HCT116 (cell line): Measurements from ENCODE around the gene POLR3A. TPM values are rescaled to one million over a fixed set of nuclear protein-coding genes. Genes with fewer than 3 reads are reported as not detected.

Experiments used
- ATAC-seq: fragments of 200-7000 bp; cut with Tn5 transposase; 2 replicates; pipeline ENCODE4 v1.9.1; 2020; ENCODE audit warnings: mild to moderate bottlenecking, moderate library complexity
- BruUV-seq: library from RNA; stranded (reverse); fragments of 400-500 nt; replicated peaks from 2 replicates; lab custom pipeline; 2021; lab: Mats Ljungman, UMichigan
- CTCF ChIA-PET: fragments of 300-600 bp; sonication (Branson Sonifier 250); formaldehyde crosslinking; loops from one replicate; lab custom pipeline; 2021; ENCODE audit warnings: antibody characterized with exemption; lab: Charles Lee
- POLR2A ChIA-PET: fragments of 300-600, 350-600 bp; sonication (Branson Sonifier 250); formaldehyde crosslinking; loops from one replicate; lab custom pipeline; 2021; ENCODE audit warnings: antibody characterized with exemption; lab: Charles Lee
- RAD21 ChIA-PET, 2 experiments: fragments of 300-600 bp; sonication (Branson Sonifier 250); formaldehyde crosslinking; loops; one replicate each; lab custom pipeline; 2023; ENCODE audit warnings: low total read pairs in 2 of 2; ENCODE audit not compliant: uncharacterized antibody in 2 of 2, unreplicated experiment in 2 of 2, low non-redundant PET in 1 of 2; lab: Charles Lee
- DNase-seq: peaks from one replicate; pipeline ENCODE4 v3.0.0-alpha.2; 2010; ENCODE audit warnings: low read depth, low spot score
- H2AFZ ChIP-seq: fragments of 200-600 bp; shearing (Covaris generic), sonication (generic); 2 replicates; pipeline ENCODE4 v1.6.1; 2017; ENCODE audit warnings: low read depth, mixed run types, mixed read lengths, antibody characterized with exemption, low read length; ENCODE audit not compliant: poor library complexity, severe bottlenecking
- H3K27ac ChIP-seq: 2 replicates; pipeline ENCODE4 v1.5.1; 2012; ENCODE audit warnings: low read depth, low read length
- H3K27me3 ChIP-seq: fragments of 200-600 bp; sonication (generic); 2 replicates; pipeline ENCODE4 v1.6.1; 2016; ENCODE audit warnings: mixed run types, low read length, mixed read lengths; ENCODE audit not compliant: insufficient read depth
- H3K36me3 ChIP-seq, 2 experiments: fragments of 200-500 bp in 1 of 2; fragments of 200-600 bp in 1 of 2; sonication (Bioruptor generic) in 1 of 2; sonication (generic) in 1 of 2; 2 replicates each; pipeline versions ENCODE4 v1.5.1 to v1.6.1; 2014 to 2016; ENCODE audit warnings: low read length in 2 of 2, inconsistent platforms in 1 of 2, mixed read lengths in 1 of 2, mixed run types in 1 of 2; ENCODE audit not compliant: insufficient read depth in 2 of 2, control insufficient read depth in 1 of 2
- H3K4me1 ChIP-seq, 2 experiments: fragments of 200-600 bp in 1 of 2; sonication (generic) in 1 of 2; 2 replicates each; pipeline versions ENCODE4 v1.5.1 to v1.6.1; 2012 to 2017; ENCODE audit warnings: low read length in 2 of 2, inconsistent platforms in 1 of 2, mild to moderate bottlenecking in 1 of 2, mixed read lengths in 1 of 2, mixed run types in 1 of 2, moderate library complexity in 1 of 2; ENCODE audit not compliant: insufficient read depth in 2 of 2, control insufficient read depth in 1 of 2
- H3K4me2 ChIP-seq: fragments of 200-600 bp; sonication (generic); 2 replicates; pipeline ENCODE4 v1.6.1; 2017; ENCODE audit warnings: mixed run types, low read length, mixed read lengths
- H3K4me3 ChIP-seq, 2 experiments: fragments of 200-600 bp in 1 of 2; sonication (generic) in 1 of 2; replicated peaks in 1 of 2; 2 replicates each; pipeline ENCODE4 v1.5.1; 2011 to 2016; ENCODE audit warnings: low read length in 2 of 2, control low read depth in 1 of 2, low read depth in 1 of 2, mild to moderate bottlenecking in 1 of 2, mixed read lengths in 1 of 2, mixed run types in 1 of 2
- H3K79me2 ChIP-seq: fragments of 200-600 bp; sonication (generic); 2 replicates; pipeline ENCODE4 v1.6.1; 2017; ENCODE audit warnings: mild to moderate bottlenecking, mixed run types, low read length, moderate library complexity, mixed read lengths; ENCODE audit not compliant: insufficient read depth
- H3K9ac ChIP-seq: fragments of 200-600 bp; sonication (generic); 2 replicates; pipeline ENCODE4 v1.6.1; 2016; ENCODE audit warnings: low read length, mixed read lengths
- H3K9me2 ChIP-seq: fragments of 200-600 bp; sonication (generic), shearing (Covaris generic); 2 replicates; pipeline ENCODE4 v1.6.1; 2017; ENCODE audit warnings: mixed run types, mild to moderate bottlenecking, moderate library complexity; ENCODE audit not compliant: insufficient read depth
- H3K9me3 ChIP-seq, 2 experiments: fragments of 200-500 bp in 1 of 2; fragments of 200-600 bp in 1 of 2; sonication (Bioruptor generic) in 1 of 2; sonication (generic) in 1 of 2; 2 replicates each; pipeline ENCODE4 v1.6.1; 2014 to 2017; ENCODE audit warnings: low read length in 2 of 2, mixed read lengths in 2 of 2, inconsistent platforms in 1 of 2, low read depth in 1 of 2, mild to moderate bottlenecking in 1 of 2, mixed run types in 1 of 2, moderate library complexity in 1 of 2; ENCODE audit not compliant: control insufficient read depth in 1 of 2, insufficient read depth in 1 of 2
- H4K20me1 ChIP-seq: fragments of 200-600 bp; sonication (generic), shearing (Covaris generic); 2 replicates; pipeline ENCODE4 v1.6.1; 2017; ENCODE audit warnings: mixed run types, mild to moderate bottlenecking, moderate library complexity; ENCODE audit not compliant: insufficient read depth
- EZH2phosphoT487 ChIP-seq: fragments of 200-600 bp; IDR thresholded peaks from 2 replicates; pipeline ENCODE4 v1.6.1; 2018; ENCODE audit warnings: antibody characterized with exemption, borderline replicate concordance
- REST ChIP-seq: IDR thresholded peaks from 2 replicates; pipeline ENCODE4 v1.6.1; 2012; ENCODE audit warnings: low read depth
- SP1 ChIP-seq: IDR thresholded peaks from 2 replicates; pipeline ENCODE4 v1.6.1; 2012; ENCODE audit warnings: low read depth
- intact Hi-C: fragments of 100-400 bp; cut with micrococcal nuclease; formaldehyde crosslinking; loops from 2 replicates; pipeline ENCODE4 v1.10.0; 2022
- total RNA-seq: library from RNA; stranded (reverse); gene quantifications from one replicate; pipeline ENCODE4 v1.2.1, GENCODE V29; 2021; ENCODE audit not compliant: unreplicated experiment
- TF ChIP-seq, protein P1 (sequence below): IDR thresholded peaks from 2 replicates; pipeline ENCODE4 v1.6.1; 2012
- TF ChIP-seq, protein P2 (sequence below), 3 experiments: fragments of 200-600 bp in 1 of 3; sonication (generic) in 1 of 3; IDR thresholded peaks in 2 of 3; conservative IDR thresholded peaks in 1 of 3; 2 replicates each; pipeline ENCODE4 v1.5.1; 2012 to 2017; ENCODE audit warnings: low read depth in 2 of 3, low read length in 2 of 3, antibody characterized with exemption in 1 of 3, borderline replicate concordance in 1 of 3, control low read depth in 1 of 3, mild to moderate bottlenecking in 1 of 3, mixed read lengths in 1 of 3, mixed run types in 1 of 3, moderate library complexity in 1 of 3; ENCODE audit not compliant: insufficient read depth in 1 of 3

POLR3A gene
- total RNA-seq, 1 experiment from 2014 or later = 26.6 TPM

- Histone ChIP-seq H3K9me2 (no peaks in the 10 kb centered on the region), H3K4me2 (no peak overlapping the region), H3K36me3 (0 out of 4 replicates have a peak, but pooled peaks cover 0 to 4% of the 10 kb centered on the region in 2 experiments), H3K9me3 (peaks cover 2% of the 10 kb centered on the region in 2 experiments; a peak in 1 of 4 replicates), H3K27ac (no peak overlapping the region), H3K27me3 (no peaks in the 10 kb centered on the region), H2AFZ (no peak overlapping the region), H3K4me3 (no peak overlapping the region), H3K4me1 (peaks cover 11 to 24% of the 10 kb centered on the region in 2 experiments; a peak in 3 of 4 replicates), H3K79me2 (no peaks in the 10 kb centered on the region), H3K9ac (no peak overlapping the region), H4K20me1 (no peaks in the 10 kb centered on the region)
- CTCF ChIA-PET = no interaction called here
- RAD21 ChIA-PET = no interaction called here
- BruUV-seq = no TSS peak
- intact Hi-C loops = no loop called here
- no peak for TF ChIP-seq SP1
- TF ChIP-seq, protein P1, sequence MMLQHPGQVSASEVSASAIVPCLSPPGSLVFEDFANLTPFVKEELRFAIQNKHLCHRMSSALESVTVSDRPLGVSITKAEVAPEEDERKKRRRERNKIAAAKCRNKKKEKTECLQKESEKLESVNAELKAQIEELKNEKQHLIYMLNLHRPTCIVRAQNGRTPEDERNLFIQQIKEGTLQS = no peak
- no peak for TF ChIP-seq REST
- POLR2A ChIA-PET = interaction anchor here (2.4 kb wide), 1 partner anchor 20 kb away, joined by 7 read pairs; no protein-coding TSS in a partner anchor
- no peak for ATAC-seq
- DNase-seq = no peak
Measured at GRCh38 chr10:77969114-77969513, 60.2 kb downstream of the POLR3A start.

- H3K4me1 ChIP-seq = peaks cover 11 to 24% of the 10 kb centered on the region in 2 experiments; a peak in 3 of 4 replicates
- TF ChIP-seq REST (no peak), EZH2phosphoT487 (no peak)
- TF ChIP-seq, protein P1 = no peak
- TF ChIP-seq, protein P2, sequence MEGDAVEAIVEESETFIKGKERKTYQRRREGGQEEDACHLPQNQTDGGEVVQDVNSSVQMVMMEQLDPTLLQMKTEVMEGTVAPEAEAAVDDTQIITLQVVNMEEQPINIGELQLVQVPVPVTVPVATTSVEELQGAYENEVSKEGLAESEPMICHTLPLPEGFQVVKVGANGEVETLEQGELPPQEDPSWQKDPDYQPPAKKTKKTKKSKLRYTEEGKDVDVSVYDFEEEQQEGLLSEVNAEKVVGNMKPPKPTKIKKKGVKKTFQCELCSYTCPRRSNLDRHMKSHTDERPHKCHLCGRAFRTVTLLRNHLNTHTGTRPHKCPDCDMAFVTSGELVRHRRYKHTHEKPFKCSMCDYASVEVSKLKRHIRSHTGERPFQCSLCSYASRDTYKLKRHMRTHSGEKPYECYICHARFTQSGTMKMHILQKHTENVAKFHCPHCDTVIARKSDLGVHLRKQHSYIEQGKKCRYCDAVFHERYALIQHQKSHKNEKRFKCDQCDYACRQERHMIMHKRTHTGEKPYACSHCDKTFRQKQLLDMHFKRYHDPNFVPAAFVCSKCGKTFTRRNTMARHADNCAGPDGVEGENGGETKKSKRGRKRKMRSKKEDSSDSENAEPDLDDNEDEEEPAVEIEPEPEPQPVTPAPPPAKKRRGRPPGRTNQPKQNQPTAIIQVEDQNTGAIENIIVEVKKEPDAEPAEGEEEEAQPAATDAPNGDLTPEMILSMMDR (IDR thresholded peaks at IDR 0.05 in 2 of 3, conservative IDR thresholded peaks at IDR 0.05 in 1 of 3; ENCODE audit: borderline replicate concordance in 1 of 3, insufficient read depth in 1 of 3, low read depth in 2 of 3, low read length in 2 of 3) = no peak
- TF ChIP-seq, all 23 proteins: peak for 0
- DNase-seq (no peak), ATAC-seq (no peak)
- Histone ChIP-seq H3K4me2 (no peak overlapping the region), H3K27ac (no peak overlapping the region), H3K9me2 (no peaks in the 10 kb centered on the region), H3K4me3 (no peak overlapping the region), H4K20me1 (no peaks in the 10 kb centered on the region), H3K9ac (no peak overlapping the region), H3K36me3 (0 out of 4 replicates have a peak, but pooled peaks cover 0 to 4% of the 10 kb centered on the region in 2 experiments), H3K79me2 (no peaks in the 10 kb centered on the region), H2AFZ (no peak overlapping the region), H3K27me3 (no peaks in the 10 kb centered on the region), H3K9me3 (peaks cover 6 to 9% of the 10 kb centered on the region in 2 experiments; a peak in 1 of 4 replicates)
- ChIA-PET RAD21 (no interaction called here), POLR2A (interaction anchor here (2.4 kb wide), 1 partner anchor 18 kb away, joined by 7 read pairs; no protein-coding TSS in a partner anchor), CTCF (no interaction called here)
- BruUV-seq = no TSS peak
- intact Hi-C loops = no loop called here
Measured at GRCh38 chr10:77967611-77968022, 61.7 kb downstream of the POLR3A start.
